B cell (primary cell): ENCODE data around the gene NACA. TPM values are rescaled to one million over a fixed set of nuclear protein-coding genes. Genes with fewer than 3 reads are reported as not detected.

Experiments used
- ATAC-seq: fragments of 200-7000 bp; cut with Tn5 transposase; one replicate; pipeline ENCODE4 v1.10.0; 2021; ENCODE audit warnings: low read depth, mild to moderate bottlenecking, moderate number of reproducible peaks, moderate library complexity
- CTCF ChIA-PET: fragments of 350-600 bp; sonication (Branson Sonifier 250); formaldehyde crosslinking; loops from one replicate; lab custom pipeline; 2021; ENCODE audit warnings: antibody characterized with exemption, inconsistent platforms; lab: Charles Lee
- POLR2A ChIA-PET: fragments of 350-600 bp; sonication (Branson Sonifier 250); formaldehyde crosslinking; loops from one replicate; lab custom pipeline; 2021; ENCODE audit warnings: antibody characterized with exemption; lab: Charles Lee
- DNase-seq: peaks from one replicate; pipeline ENCODE4 v3.0.0; 2013
- H2AFZ ChIP-seq: 2 replicates; pipeline ENCODE4 v1.6.1; 2012; ENCODE audit warnings: mild to moderate bottlenecking, low read depth, low read length; ENCODE audit not compliant: insufficient read depth, poor library complexity, severe bottlenecking
- H3K27ac ChIP-seq, 2 donors: 1 replicate in 1 of 2; 2 replicates in 1 of 2; pipeline ENCODE4 v1.5.1; 2012 to 2013; ENCODE audit warnings: low read length in 2 of 2, mild to moderate bottlenecking in 2 of 2, moderate library complexity in 1 of 2
- H3K27me3 ChIP-seq, 4 experiments: fragments of 200-600 bp in 1 of 4; sonication (generic) in 1 of 4; replicated peaks in 1 of 4; 1 replicate in 2 of 4; 2 replicates in 2 of 4; pipeline versions ENCODE4 v1.6.1 to v1.7.0; 2013 to 2016; ENCODE audit warnings: low read length in 3 of 4, mild to moderate bottlenecking in 2 of 4, mixed read lengths in 1 of 4, moderate library complexity in 1 of 4; ENCODE audit not compliant: insufficient read depth in 4 of 4, control insufficient read depth in 3 of 4; ENCODE audit errors: control extremely low read depth in 1 of 4
- H3K36me3 ChIP-seq, 2 experiments: replicated peaks in 1 of 2; 1 replicate in 1 of 2; 2 replicates in 1 of 2; pipeline versions ENCODE4 v1.6.1 to v1.7.1; 2013; ENCODE audit warnings: low read length in 1 of 2; ENCODE audit not compliant: insufficient read depth in 2 of 2, control insufficient read depth in 1 of 2; ENCODE audit errors: control extremely low read depth in 1 of 2, extremely low read depth in 1 of 2
- H3K4me1 ChIP-seq, 2 donors: fragments of 200-600 bp in 1 of 2; sonication (generic) in 1 of 2; 1 replicate in 1 of 2; 2 replicates in 1 of 2; pipeline versions ENCODE4 v1.5.1 to v1.6.1; 2013 to 2017; ENCODE audit warnings: low read length in 2 of 2; ENCODE audit not compliant: control insufficient read depth in 2 of 2, insufficient read depth in 2 of 2
- H3K4me2 ChIP-seq: replicated peaks from 2 replicates; pipeline ENCODE3; 2012; ENCODE audit warnings: mild to moderate bottlenecking, low read depth, low read length; ENCODE audit not compliant: poor library complexity, severe bottlenecking
- H3K4me3 ChIP-seq, 5 experiments: fragments of 200-600 bp in 1 of 5; sonication (generic) in 1 of 5; 1 replicate in 3 of 5; 2 replicates in 2 of 5; pipeline versions ENCODE4 v1.5.1 to v1.7.0; 2011 to 2016; ENCODE audit warnings: low read length in 4 of 5, mild to moderate bottlenecking in 4 of 5, low read depth in 2 of 5, control low read depth in 1 of 5, moderate library complexity in 1 of 5; ENCODE audit not compliant: insufficient read depth in 1 of 5; ENCODE audit errors: control extremely low read depth in 1 of 5, extremely low read depth in 1 of 5
- H3K79me2 ChIP-seq: fragments of 200-600 bp; sonication (generic); one replicate; pipeline ENCODE4 v1.6.0; 2016; ENCODE audit warnings: low read length; ENCODE audit not compliant: control insufficient read depth, insufficient read depth
- H3K9ac ChIP-seq: fragments of 200-600 bp; sonication (generic); 2 replicates; pipeline ENCODE4 v1.6.1; 2017; ENCODE audit warnings: mild to moderate bottlenecking, low read length, moderate library complexity
- H3K9me3 ChIP-seq, 3 donors: one replicate each; pipeline versions ENCODE4 v1.6.1 to v1.7.1; 2013; ENCODE audit warnings: low read length in 2 of 3; ENCODE audit not compliant: control insufficient read depth in 2 of 3, insufficient read depth in 1 of 3; ENCODE audit errors: control extremely low read depth in 1 of 3
- H4K20me1 ChIP-seq: 2 replicates; pipeline ENCODE4 v1.6.0; 2012; ENCODE audit warnings: mild to moderate bottlenecking, low read length; ENCODE audit not compliant: insufficient read depth, control insufficient read depth, poor library complexity, severe bottlenecking
- H3K27ac Mint-ChIP-seq: one replicate; pipeline ENCODE4 v1.8.0; 2021; ENCODE audit warnings: mixed read lengths
- H3K27me3 Mint-ChIP-seq: one replicate; pipeline ENCODE4 v1.8.0; 2021; ENCODE audit warnings: mixed read lengths
- H3K4me1 Mint-ChIP-seq: one replicate; pipeline ENCODE4 v1.8.0; 2021; ENCODE audit warnings: mixed read lengths
- H3K4me3 Mint-ChIP-seq: one replicate; pipeline ENCODE4 v1.8.0; 2021; ENCODE audit warnings: mixed read lengths
- H3K9me3 Mint-ChIP-seq: one replicate; pipeline ENCODE4 v1.8.0; 2022; ENCODE audit warnings: mixed read lengths; ENCODE audit not compliant: insufficient read depth
- EZH2 ChIP-seq: IDR thresholded peaks from 2 replicates; pipeline ENCODE4 v1.6.1; 2012; ENCODE audit warnings: borderline replicate concordance, low read depth, mild to moderate bottlenecking, moderate library complexity, low read length; ENCODE audit not compliant: insufficient read depth, poor library complexity, severe bottlenecking
- WGBS: methylation state at CpG from one replicate; pipeline ENCODE4 v1.1.5; 2013; ENCODE audit warnings: missing lambda C conversion rate; ENCODE audit not compliant: insufficient coverage; 5-methylcytosine and 5-hydroxymethylcytosine counted together
- intact Hi-C: fragments of 100-400 bp; cut with micrococcal nuclease; formaldehyde crosslinking; loops from one replicate; pipeline ENCODE4 v1.10.0; 2022
- polyA minus RNA-seq: library from RNA; depleted of rRNA, polyadenylated mRNA; stranded (reverse); fragments of >200 nt; gene quantifications from 2 replicates; pipeline ENCODE4 v1.2.3, GENCODE V29; 2012
- polyA plus RNA-seq: library from polyadenylated mRNA; depleted of rRNA; stranded (reverse); fragments of >200 nt; gene quantifications from 2 replicates; pipeline ENCODE4 v1.2.3, GENCODE V29; 2012
- total RNA-seq, 2 donors: library from RNA; stranded (reverse); fragments of 120-200 nt in 1 of 2; gene quantifications; 1 replicate in 1 of 2; 2 replicates in 1 of 2; pipeline versions ENCODE4 v1.2.3 to v1.2.4, GENCODE V29; 2013 to 2022
- TF ChIP-seq, protein P1 (sequence below): fragments of 200-600 bp; IDR thresholded peaks from one replicate; pipeline ENCODE4 v1.8.0; 2022; ENCODE audit warnings: antibody characterized with exemption, mild to moderate bottlenecking

NACA gene
- 993 and 1,076 TPM in 2 replicates for total RNA-seq
- 2,997 TPM for total RNA-seq (2013)
- 351 and 1,127 TPM in 2 replicates for polyA plus RNA-seq
- polyA minus RNA-seq: 853 and 951 TPM in 2 replicates

DNA sequence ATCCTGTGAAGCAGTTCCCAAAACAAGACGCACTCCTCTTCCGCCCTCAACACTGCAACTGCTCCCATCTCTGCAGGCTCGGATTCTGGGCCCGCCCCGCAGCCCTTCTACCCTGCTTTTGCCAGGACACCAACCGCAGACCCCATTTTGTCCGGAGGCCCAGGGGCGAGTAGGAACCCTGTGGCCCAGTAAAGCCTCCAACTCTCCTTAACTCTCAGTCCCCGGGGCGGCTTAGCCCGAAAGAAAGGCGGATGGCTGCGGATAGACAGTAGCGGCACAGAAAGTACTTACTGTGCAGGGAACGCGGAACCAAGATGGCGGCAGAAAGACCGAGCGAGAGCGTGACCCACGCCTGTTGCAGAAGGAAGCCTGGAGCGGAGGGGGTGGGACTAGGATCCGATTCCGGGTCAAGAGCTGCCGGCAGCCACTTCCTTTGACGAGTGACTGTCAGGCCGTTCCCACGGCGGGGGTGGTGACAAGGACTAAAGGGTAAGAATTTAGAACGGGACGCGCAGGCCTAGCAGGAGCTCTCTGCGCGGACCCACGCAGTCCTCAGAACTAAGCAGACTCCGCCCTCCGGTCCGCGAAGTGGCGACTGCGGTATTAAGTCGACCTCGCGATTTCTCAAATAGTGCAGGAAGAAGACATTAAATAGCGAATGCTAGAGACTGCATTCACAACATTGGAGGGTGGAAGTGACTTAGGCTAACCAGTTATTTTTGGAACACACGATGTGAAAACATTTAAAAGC, at the start of gene NACA:
NACA (minus strand) TSS at position 328 of the 751 bp plus-strand sequence. CDS start 778 bp downstream, outside the sequence.
- Histone ChIP-seq H3K27ac (peak within 1 kb of the TSS; percentile 81 to 92), H3K9ac (peak within 1 kb of the TSS; percentile 83), H2AFZ (peak within 1 kb of the TSS; percentile 83), H3K27me3 (no peaks in the 10 kb centered on the region), H3K36me3 (peaks cover 0 to 29% of the 10 kb centered on the region in 2 experiments), H3K79me2 (peaks cover 57% of the 10 kb centered on the region), H3K9me3 (no peaks in the 10 kb centered on the region), H4K20me1 (peaks cover 33% of the 10 kb centered on the region), H3K4me1 (peaks cover 47 to 49% of the 10 kb centered on the region in 2 donors), H3K4me2 (peak within 1 kb of the TSS; percentile 76), H3K4me3 (peak within 1 kb of the TSS; percentile 76 to 99 (median 90))
- intact Hi-C loops: loop anchor here (1.0 to 2.0 kb wide), 4 partner anchors 26 to 88 kb away; partner anchors contain the start of gene PTGES3
- DNase-seq: peak; percentile 98
- WGBS: under 1% methylated on average over 41 of the region's 46 CpGs
- Mint-ChIP-seq H3K9me3 (no peaks in the 10 kb centered on the region), H3K4me1 (peaks cover 59% of the 10 kb centered on the region), H3K4me3 (peak within 1 kb of the TSS; percentile 95), H3K27ac (peak within 1 kb of the TSS; percentile 95), H3K27me3 (no peaks in the 10 kb centered on the region)
- TF ChIP-seq, protein P1, sequence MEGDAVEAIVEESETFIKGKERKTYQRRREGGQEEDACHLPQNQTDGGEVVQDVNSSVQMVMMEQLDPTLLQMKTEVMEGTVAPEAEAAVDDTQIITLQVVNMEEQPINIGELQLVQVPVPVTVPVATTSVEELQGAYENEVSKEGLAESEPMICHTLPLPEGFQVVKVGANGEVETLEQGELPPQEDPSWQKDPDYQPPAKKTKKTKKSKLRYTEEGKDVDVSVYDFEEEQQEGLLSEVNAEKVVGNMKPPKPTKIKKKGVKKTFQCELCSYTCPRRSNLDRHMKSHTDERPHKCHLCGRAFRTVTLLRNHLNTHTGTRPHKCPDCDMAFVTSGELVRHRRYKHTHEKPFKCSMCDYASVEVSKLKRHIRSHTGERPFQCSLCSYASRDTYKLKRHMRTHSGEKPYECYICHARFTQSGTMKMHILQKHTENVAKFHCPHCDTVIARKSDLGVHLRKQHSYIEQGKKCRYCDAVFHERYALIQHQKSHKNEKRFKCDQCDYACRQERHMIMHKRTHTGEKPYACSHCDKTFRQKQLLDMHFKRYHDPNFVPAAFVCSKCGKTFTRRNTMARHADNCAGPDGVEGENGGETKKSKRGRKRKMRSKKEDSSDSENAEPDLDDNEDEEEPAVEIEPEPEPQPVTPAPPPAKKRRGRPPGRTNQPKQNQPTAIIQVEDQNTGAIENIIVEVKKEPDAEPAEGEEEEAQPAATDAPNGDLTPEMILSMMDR: no peak
- no peak for TF ChIP-seq EZH2
- ChIA-PET CTCF (interaction anchor here (0.7 to 2.2 kb wide), 7 partner anchors 11 to 387 kb away, joined by 3 to 8 read pairs (median 3); partner anchors contain the start of gene STAT6), POLR2A (interaction anchor here (0.6 to 2.1 kb wide), 14 partner anchors 9 to 1214 kb away, joined by 3 to 25 read pairs (median 4); partner anchors contain the start of genes PTGES3 and STAT6)
- peak; percentile 95 for ATAC-seq

DNA sequence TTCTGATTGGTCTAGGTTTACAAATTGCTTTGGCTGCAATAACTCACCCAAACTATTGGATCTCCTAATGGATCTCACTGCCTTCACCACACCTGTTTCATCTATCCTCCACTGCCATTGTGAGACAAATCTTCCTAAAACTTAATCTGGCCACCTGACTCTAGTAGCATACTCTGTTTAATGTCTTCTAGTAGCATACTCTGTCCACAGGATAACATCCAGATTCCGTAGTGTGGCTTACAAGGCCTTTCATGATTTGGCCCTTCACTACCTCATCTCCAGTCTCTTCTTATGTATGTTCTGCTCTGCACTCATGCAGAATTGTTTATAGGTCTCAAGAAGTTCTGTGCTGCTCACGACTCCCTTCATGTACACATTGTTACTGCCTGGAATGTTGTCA, 48.0 kb upstream of the NACA start:
- ChIA-PET CTCF (no interaction called here), POLR2A (no interaction called here)
- Histone ChIP-seq H3K36me3 (no peaks in the 10 kb centered on the region), H3K4me3 (no peak overlapping the region), H3K79me2 (no peaks in the 10 kb centered on the region), H4K20me1 (no peaks in the 10 kb centered on the region), H3K4me2 (no peak overlapping the region), H3K27me3 (no peaks in the 10 kb centered on the region), H2AFZ (no peak overlapping the region), H3K4me1 (peaks cover 3 to 4% of the 10 kb centered on the region in 2 donors), H3K27ac (no peak overlapping the region), H3K9me3 (peaks cover 0 to 8% (median 0%) of the 10 kb centered on the region in 3 donors), H3K9ac (no peak overlapping the region)
- TF ChIP-seq, protein P1: no peak
- no peak for TF ChIP-seq EZH2
- no peaks in the 10 kb centered on the region for H3K27me3 Mint-ChIP-seq
- H3K4me3 Mint-ChIP-seq: no peak overlapping the region
- intact Hi-C loops: no loop called here
- H3K4me1 Mint-ChIP-seq: peaks cover 12% of the 10 kb centered on the region
- DNase-seq (peak; percentile 2), ATAC-seq (no peak)
- no CpG with 5 or more reads among the region's 2 CpGs for WGBS
- H3K27ac Mint-ChIP-seq: no peak overlapping the region
- no peaks in the 10 kb centered on the region for H3K9me3 Mint-ChIP-seq
